Frontal cortex (tissue), 4 donors: ENCODE results near the gene SCN2B. TPM values are rescaled to one million over a fixed set of nuclear protein-coding genes. Genes with fewer than 3 reads are reported as not detected.
A peak's percentile ranks its signal among the peaks of the same experiment; 100 is the strongest.
"Not testable (repeated sequence)": the region's sequence is repeated elsewhere in the genome, so short reads cannot be mapped to it uniquely, and the experiment has no call there.

ENCODE experiments used
- DNase-seq, 2 donors: peaks; one replicate each; pipeline ENCODE4 v3.0.0; 2012; ENCODE audit warnings: low spot score in 2 of 2
- FAIRE-seq: peaks from 2 replicates; lab custom pipeline; 2012; peaks lifted over from hg19 to GRCh38; lab: Jason Lieb, UNC
- total RNA-seq: library from RNA; depleted of rRNA; stranded (reverse); fragments of >200 nt; gene quantifications from one replicate; pipeline ENCODE4 v1.2.3, GENCODE V29; 2014
- donor health status: control.
- donor health status: control.
- donor health status: control.

The SCN2B gene
- total RNA-seq, 1 donor from 2014 or later, result 4.9 TPM

DNA sequence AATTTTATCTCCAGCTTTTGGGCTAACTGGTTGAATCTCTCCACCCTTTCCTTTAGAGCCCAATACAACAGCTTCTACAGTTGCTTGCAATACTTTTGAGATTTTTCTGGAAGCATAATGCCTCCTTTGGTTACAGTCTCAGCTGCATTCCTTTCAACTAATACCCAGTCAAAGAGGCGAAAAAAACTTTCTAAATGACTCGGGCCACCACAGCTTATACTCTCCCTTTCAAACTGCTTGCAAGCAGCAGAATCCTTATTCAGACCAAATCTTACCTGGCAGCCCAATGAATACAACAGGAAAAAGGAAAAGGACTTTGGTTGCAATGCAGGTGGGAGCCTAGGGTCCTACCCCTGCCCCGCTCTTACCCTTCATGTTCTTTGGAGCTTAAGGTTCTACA, 32.6 kb upstream of the SCN2B start:
- no peak for FAIRE-seq

DNA sequence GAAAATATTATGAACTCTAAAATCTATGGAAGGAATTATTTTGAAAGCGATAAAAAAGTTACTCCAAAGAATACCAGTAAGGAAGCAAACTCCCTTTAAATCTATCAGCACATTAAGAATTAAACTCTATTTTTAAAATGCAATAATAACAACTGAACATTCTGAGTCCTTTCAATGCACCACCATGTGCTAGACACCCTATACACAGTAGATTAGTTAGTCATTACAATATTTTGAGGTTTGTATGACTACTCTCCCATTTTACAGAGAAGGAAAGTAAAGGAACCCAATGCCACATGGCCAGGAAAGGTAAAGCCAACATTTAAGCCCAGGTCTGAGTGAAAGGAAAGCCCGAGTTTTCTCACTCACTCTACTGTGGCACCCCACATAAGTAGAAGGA, 30.6 kb upstream of the SCN2B start:
- FAIRE-seq (no peak), DNase-seq (no peak)

More for the DNA sequence above, 32.6 kb upstream of the SCN2B start:
- DNase-seq, result no peak

DNA sequence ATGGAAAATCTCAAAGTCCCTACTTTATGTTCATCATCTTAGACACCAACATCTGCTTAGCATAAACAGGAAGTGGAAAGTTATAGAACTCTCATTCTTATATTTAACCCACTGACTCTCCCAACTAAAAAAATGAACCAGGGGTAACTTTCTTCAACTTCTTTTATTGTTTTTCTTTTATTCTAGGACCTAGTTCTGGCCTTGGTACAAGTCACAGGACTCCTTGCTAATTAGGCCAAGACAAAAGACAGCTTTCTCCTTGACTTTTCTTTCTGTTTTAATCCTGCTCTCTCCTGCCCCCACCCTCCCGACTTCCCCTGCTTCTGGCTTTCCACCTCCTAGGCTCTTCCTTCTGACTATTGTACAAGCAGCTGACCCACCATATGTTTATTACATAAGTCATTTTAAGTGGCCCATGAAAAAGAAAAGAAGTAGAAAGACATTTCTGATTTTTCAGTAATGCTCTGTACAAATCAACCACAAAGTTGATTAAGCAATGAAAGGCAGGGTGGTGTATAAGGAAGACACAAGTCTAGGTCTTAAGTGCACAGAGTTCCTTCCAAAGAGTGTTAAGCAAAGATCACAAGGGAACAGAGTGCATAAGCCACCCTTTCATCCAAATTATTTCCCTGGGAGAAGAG, 30.1 kb upstream of the SCN2B start:
- no peak for DNase-seq
- FAIRE-seq, result no peak

DNA sequence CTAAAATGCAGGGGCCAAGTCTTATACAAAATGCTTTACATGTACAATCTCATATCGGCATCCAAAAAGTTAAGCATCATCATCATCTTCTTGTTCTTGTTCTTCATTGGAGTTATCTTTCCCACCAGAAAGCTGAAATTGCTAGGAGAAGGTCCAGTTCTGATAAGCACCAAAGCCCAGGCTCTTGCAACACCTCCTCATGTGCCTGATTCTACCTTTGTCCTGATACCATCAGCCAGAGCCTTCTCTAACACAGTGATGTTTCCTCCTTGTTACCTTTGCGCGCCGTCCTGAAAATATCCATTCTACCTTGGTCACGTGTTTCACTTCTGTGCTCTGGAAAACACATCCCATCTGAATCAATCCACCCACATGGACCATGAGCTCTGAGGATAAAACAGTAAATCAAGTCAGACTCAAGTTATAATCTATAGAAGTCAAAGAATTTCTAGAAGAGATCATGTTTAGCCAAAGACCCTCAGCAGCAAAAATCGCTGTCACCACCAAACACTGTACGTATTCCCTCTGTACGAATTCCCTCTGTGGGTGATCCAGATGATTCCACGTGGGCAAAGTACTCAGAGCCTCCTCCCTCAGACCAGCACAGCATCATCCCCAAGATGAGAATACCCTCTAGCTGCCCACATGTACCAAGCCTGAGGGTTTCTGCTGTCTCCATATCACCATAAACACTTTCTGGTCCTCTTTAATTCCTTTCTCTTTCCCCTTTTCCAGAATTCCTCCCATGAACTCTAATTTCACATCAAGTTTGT, 29.4 kb upstream of the SCN2B start:
- no peak for FAIRE-seq
- no peak for DNase-seq

GRCh38 chr11:118202599-118203422, 26.4 kb upstream of the SCN2B start:
- no peak for DNase-seq
- FAIRE-seq, result no peak

DNA sequence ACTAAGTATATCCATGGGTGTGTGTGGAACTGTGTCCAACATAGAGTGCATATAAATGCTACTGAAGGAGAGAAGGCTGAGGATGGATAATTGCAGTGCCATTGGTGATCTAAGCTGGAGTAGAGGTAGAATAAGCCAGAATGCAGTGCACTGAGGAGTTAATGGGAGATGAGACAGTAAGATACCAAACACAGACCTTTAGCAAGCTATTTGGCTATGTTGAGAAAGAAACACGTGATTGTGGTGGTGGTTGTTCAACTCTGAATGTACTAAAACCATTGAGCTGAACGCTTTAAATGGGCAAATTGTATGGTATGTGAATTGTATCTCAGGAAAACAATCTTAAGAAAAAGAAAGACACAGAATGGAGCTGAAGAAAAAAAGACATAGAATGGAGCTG, 25.5 kb upstream of the SCN2B start:
- DNase-seq (no peak), FAIRE-seq (no peak)

- FAIRE-seq (no peak), DNase-seq (no peak)
Observed at GRCh38 chr11:118200901-118201680, 24.7 kb upstream of the SCN2B start.

DNA sequence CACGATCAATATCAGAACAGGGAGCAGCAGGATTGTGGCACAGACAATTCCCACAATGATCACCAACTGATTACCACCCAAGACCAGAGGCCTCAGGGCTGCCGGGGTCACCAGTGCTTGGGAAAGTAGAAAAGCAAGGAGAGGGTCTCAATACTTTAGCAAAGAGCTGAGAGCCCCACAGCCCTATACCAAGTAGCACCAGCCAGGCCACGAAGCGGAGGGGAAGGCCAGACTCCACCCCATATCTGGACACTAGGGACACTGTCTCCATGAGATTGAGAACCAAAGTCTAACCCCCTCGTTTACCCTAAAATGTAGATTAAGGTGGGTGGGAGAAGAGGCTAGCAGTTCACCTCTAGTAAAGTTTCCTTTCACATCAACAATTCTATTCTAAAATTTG, 24.1 kb upstream of the SCN2B start:
- FAIRE-seq, result no peak

GRCh38 chr11:118199135-118199534, 22.7 kb upstream of the SCN2B start:
- FAIRE-seq, result no peak
- DNase-seq, result no peak

More for the DNA sequence above, 24.1 kb upstream of the SCN2B start:
- no peak for DNase-seq

DNA sequence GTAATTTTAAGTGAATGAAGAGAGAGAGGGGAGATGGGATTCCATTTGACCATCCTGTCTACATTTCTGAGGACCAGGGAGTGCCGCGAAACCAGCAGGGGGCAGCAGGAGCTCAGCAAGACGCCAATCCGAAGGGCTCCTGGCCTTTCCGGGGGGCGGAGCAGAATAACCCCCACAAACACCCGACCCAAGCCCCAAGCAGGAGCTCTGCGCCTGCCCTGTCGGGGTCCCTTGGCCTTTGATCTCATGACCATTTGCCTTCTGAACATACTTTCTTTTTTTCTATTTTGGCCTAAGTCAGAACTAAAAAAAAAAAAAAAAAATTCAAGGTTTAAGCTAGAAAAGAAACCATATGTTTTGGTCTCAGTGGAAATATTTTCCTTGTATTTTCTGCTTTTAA, 21.9 kb upstream of the SCN2B start:
- peak in 1 of 2 donors; percentile 66 for DNase-seq
- no peak for FAIRE-seq

DNA sequence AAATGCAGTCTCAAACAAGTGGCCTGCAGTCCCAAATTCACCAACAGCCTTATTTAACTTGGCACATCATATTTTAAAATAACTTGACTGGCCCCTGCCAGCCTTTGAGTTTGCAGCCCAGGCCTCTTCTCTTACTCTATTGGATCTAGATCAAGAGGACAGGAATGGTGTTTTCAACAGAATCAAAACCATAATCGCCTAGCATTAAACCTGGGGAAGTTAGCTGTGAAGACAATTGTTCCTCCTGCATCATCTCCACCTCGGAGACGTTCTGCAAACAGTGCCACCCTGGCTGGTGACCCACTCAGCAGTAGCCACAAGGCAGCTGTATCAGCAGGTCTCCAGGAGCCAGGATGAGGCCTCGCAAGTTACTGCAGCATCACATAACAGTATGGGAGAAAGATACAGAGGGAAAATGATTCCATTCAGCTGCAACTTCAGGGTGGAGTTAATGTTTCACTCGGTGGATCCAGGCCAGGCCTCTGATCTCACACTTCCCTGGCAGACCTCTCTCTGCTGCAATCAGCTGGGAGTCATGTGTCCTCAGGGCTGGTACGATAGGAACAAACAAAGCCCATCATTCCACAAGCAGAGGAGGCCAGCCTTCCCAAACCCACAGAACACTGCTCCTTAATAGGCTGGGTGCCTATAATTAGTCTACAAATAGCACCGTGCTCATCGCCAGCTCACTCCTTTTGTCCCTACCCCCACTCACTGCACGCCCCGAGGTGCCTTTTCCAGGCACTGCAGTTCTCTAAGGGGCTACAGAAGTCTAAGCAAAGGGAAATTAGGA, 18.6 kb upstream of the SCN2B start:
- no peak for FAIRE-seq

DNA sequence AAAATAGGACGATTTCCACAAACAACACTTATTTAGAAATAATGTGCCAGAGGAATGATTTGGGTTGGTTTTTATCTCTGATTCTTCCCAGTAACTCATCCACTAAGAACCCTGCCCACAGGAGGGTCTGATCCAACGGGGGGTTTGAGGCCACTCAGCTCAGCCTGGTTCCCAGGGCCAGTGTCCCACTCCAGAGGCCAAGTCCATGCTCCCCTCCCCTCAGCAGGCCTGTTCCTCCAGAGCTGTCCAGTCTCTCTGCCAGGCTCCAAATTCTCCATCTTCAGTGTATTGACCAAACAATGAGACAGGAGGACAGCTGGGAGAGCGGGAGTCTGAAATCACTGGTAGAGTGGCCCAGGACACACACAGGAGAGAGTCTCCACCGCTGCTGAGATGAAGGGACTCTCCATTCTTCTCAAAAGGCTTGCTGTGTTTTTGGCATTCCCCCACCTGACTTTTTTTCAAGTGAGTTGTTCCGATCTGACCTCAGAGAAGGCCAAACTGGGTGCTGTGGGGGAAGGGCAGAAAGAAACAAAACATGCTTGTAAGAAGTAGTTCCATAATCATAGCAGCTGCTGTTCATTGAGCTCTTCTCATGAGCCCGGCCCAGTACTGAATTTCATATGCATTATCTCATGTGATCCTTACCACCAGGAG, 17.6 kb upstream of the SCN2B start:
- no peak for FAIRE-seq
- no peak for DNase-seq

More for the DNA sequence above, 18.6 kb upstream of the SCN2B start:
- peak in 1 of 2 donors; percentile 28 for DNase-seq

DNA sequence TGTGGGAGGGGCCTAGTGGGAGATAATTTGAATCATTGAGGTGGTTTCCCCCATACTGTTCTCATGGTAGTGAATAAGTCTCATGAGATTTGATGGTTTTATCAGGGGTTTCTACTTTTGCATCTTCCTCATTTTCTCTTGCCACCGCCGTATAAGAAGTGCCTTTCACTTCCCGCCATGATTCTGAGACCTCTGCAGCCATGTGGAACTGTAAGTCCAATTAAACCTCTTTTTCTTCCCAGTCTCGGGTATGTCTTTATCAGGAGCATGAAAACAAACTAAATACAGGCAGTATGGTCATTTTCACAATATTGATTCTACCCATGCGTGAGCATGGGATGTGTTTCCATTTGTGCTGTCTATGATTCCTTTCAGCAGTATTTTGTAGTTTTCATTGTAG, 16.4 kb upstream of the SCN2B start:
- DNase-seq, FAIRE-seq: not testable (repeated sequence)

- FAIRE-seq, result not testable (repeated sequence)
Observed at GRCh38 chr11:118190942-118191506, 14.6 kb upstream of the SCN2B start.

GRCh38 chr11:118186346-118187107, 10.1 kb upstream of the SCN2B start:
- FAIRE-seq, result no peak
- DNase-seq, result no peak

More at GRCh38 chr11:118190942-118191506, 14.6 kb upstream of the SCN2B start:
- DNase-seq, result not testable (repeated sequence)

DNA sequence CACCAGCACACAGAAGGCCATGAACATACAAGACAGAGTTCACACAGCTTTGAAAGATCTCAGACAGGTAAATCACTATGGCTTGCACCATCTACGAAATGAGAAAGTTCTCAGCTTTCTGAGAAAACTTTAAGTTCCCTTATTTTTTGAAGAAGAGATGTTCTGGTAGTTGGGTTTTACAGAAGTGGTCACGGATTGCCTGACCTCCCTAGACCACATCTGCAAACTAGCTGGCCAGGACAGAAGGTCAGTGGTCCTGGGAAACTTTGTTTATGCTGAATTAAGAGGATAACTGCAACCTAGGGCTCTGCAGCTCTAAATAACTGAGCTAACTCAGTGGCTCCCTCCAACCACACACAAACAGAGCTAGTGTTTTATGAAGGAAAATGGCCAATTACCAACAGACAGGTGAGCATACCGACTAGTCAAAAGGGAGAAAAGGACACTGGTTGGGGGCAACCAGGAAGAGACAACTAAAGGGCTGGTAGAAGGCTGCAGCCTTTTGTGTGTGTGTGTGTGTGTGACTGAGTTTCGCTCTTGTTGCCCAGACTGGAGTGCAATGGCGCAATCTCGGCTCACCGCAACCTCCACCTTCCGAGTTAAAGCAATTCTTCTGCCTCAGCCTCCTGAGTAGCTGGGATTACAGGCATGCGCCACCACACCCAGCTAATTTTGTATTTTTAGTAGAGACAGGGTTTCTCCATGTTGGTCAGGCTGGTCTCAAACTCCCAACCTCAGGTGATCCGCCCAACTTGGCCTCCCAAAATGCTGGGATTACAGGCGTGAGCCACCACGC, 8.5 kb upstream of the SCN2B start:
- DNase-seq (no peak), FAIRE-seq (no peak)

DNA sequence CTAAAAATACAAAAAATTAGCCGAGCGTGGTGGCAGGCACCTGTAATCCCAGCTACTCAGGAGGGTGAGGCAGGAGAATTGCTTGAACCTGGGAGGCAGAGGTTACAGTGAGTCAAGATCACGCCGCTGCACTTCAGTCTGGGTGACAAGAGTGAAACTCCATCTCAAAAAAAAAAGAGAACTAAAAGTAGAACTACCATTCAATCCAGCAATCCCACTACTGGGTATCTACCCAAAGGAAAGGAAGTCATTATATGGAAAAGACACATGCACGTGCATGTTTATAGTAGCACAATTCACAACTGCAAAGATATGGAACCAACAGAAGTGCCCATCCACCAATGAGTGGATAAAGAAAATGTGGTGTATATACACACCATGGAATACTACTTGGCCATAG, 7.3 kb upstream of the SCN2B start:
- not testable (repeated sequence) for FAIRE-seq, DNase-seq
